Measurements from ENCODE around the gene GRM1. TPM values are rescaled to one million over a fixed set of nuclear protein-coding genes. Genes with fewer than 3 reads are reported as not detected.

GRM1 gene
- total RNA-seq, 1 donor from 2014 or later = 6.7 TPM

- DNase-seq = no peak
- TF ChIP-seq CTCF (IDR thresholded peaks at IDR 0.05; ENCODE audit: borderline replicate concordance) = no peak
- H3K27ac ChIP-seq (replicated peaks) = no peak overlapping the region
- no peaks in the 10 kb centered on the region for H3K27me3 ChIP-seq (ENCODE audit: low read depth)
- H3K4me1 ChIP-seq = no peaks in the 10 kb centered on the region
- H3K36me3 ChIP-seq = no peaks in the 10 kb centered on the region
- intact Hi-C loops (cut with micrococcal nuclease) = no loop called here
- no peak overlapping the region for H3K4me3 ChIP-seq
- no peaks in the 10 kb centered on the region for H3K9me3 ChIP-seq (replicated peaks)
Observed at GRCh38 chr6:146341493-146342230, 312.8 kb downstream of the GRM1 start.

GRCh38 chr6:146345598-146345997 lies 316.7 kb downstream of the GRM1 start:
- H3K27me3 ChIP-seq (ENCODE audit: low read depth) = no peaks in the 10 kb centered on the region
- intact Hi-C loops (cut with micrococcal nuclease) = no loop called here
- no peaks in the 10 kb centered on the region for H3K4me1 ChIP-seq
- no peaks in the 10 kb centered on the region for H3K36me3 ChIP-seq
- DNase-seq = no peak
- no peak overlapping the region for H3K27ac ChIP-seq (replicated peaks)
- no peaks in the 10 kb centered on the region for H3K9me3 ChIP-seq (replicated peaks)
- H3K4me3 ChIP-seq = no peak overlapping the region
- TF ChIP-seq CTCF (IDR thresholded peaks at IDR 0.05; ENCODE audit: borderline replicate concordance) = no peak

- Histone ChIP-seq H3K4me1 (no peaks in the 10 kb centered on the region), H3K36me3 (no peaks in the 10 kb centered on the region), H3K4me3 (no peak overlapping the region), H3K27me3 (ENCODE audit: low read depth) (no peaks in the 10 kb centered on the region), H3K27ac (replicated peaks) (no peak overlapping the region), H3K9me3 (replicated peaks) (no peaks in the 10 kb centered on the region)
- no peak for TF ChIP-seq CTCF (IDR thresholded peaks at IDR 0.05; ENCODE audit: borderline replicate concordance)
- intact Hi-C loops (cut with micrococcal nuclease) = no loop called here
- no peak for DNase-seq
Observed at GRCh38 chr6:146347090-146347489, 318.2 kb downstream of the GRM1 start.

GRCh38 chr6:146347690-146348089 lies 318.8 kb downstream of the GRM1 start:
- Histone ChIP-seq H3K9me3 (replicated peaks) (no peaks in the 10 kb centered on the region), H3K4me3 (no peak overlapping the region), H3K27me3 (ENCODE audit: low read depth) (no peaks in the 10 kb centered on the region), H3K27ac (replicated peaks) (no peak overlapping the region), H3K4me1 (no peaks in the 10 kb centered on the region), H3K36me3 (no peaks in the 10 kb centered on the region)
- DNase-seq = no peak
- intact Hi-C loops (cut with micrococcal nuclease) = no loop called here
- no peak for TF ChIP-seq CTCF (IDR thresholded peaks at IDR 0.05; ENCODE audit: borderline replicate concordance)

GRCh38 chr6:146351018-146351417 lies 322.2 kb downstream of the GRM1 start:
- no peak for TF ChIP-seq CTCF (IDR thresholded peaks at IDR 0.05; ENCODE audit: borderline replicate concordance)

More at GRCh38 chr6:146351018-146351417, 322.2 kb downstream of the GRM1 start:
- no peak for DNase-seq
- H3K36me3 ChIP-seq = no peaks in the 10 kb centered on the region
- no peak overlapping the region for H3K4me3 ChIP-seq
- no peaks in the 10 kb centered on the region for H3K4me1 ChIP-seq
- no peaks in the 10 kb centered on the region for H3K27me3 ChIP-seq (ENCODE audit: low read depth)
- intact Hi-C loops (cut with micrococcal nuclease) = no loop called here
- no peaks in the 10 kb centered on the region for H3K9me3 ChIP-seq (replicated peaks)
- no peak overlapping the region for H3K27ac ChIP-seq (replicated peaks)
